ENCODE data around the gene PNCK.
"Not testable (repeated sequence)": the region's sequence is repeated elsewhere in the genome, so short reads cannot be mapped to it uniquely, and the experiment has no call there.

Gene PNCK

DNA sequence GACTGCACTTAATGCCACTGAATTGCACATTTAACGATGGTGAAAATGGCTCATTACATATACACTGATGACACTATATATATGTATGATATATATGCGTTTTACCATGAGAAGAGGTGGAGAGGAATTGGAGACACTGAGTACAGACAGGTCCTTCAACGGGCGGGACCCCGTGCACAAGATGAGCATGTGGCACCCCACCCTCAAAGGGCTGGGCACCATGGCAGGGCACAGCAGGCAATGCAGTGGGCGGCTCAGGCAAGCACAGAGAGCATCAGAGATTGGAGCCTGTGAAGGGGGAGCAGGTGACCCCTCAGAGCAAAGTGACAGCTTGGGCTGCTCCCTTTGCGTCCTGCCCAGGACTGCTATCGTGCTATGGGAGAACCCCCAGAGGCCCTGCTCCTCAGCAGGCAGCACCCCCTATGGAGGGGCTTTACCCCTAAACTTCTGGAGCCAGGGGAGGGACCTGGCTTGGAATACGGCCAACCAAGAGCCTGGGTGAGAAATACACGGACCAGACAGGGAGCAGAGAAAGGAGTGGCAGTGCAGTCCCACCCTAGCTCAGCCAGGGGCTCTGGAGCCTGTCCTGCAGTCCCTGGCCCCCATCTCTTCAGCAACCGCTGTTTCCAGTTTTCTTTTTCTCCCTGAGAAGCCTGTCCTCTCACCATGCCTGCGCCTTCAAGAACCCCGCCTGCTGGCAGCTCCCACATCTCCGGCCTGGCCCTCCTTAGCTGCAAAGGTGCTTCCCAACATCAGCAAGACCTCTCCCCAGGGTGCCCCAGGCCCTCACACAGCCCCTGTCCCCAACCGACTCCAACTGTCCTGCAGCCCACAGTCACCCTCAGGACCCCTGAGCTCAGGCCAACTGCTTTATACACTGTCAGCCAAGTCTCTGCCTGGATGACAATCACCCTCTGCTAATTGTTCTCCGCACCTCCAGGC lies 24.6 kb upstream of the PNCK start:
- no peak for DNase-seq

DNA sequence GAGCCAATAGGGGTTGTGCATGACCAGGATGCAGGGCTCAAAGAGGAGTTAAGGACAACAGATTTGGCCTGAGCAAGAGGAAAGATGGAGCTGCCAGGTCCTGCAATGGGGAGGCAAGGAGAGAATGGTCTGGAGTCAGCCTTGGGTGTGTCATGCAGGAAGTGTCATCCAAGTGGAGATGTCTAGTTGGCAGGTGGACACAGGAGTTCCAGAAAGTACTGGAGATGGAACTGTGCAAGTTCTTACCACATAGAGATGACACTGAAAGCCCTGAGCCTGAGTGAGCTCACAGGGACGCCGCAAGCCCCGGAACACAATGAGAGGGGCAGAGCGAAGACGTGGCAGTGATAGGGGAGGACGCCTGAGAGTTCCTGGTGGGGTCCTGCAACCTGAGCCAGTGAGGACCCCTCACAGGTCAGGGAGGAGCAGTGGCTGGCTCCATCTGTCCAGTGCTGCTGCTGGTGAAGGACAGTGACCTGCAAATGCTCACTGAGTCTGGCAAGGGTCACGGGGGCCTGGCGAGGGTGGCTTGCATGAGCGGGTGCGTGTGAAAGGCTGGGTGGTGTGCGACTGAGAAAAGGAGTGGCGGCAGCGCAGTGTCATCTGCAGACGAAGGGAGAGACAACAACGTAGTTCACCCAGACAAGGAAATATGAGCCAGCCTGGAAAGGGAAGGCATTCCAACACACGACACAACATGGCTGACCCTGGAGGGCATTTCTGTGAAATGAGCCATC lies 23.5 kb upstream of the PNCK start:
- not testable (repeated sequence) for DNase-seq

DNA sequence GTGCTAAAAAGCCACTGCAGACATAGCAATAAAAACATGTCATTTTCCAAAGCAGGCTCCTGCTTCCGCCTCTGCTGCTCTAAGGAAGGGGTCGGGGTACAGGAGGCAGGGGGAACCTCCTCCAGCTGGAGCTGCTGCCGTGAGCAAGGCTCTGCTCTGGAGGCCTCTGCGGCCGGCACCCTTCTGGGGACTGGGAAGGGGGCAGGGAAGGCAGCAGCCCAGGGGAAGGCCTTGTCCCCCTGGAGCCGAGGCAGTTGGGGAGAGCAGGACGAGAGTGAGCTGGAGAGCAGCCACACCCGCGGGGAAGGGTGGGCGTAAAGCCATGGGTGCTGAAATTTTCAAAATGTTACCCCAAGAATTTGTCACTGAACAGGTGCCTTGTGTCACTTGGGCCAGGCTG lies 22.9 kb upstream of the PNCK start:
- DNase-seq, result not testable (repeated sequence)

DNA sequence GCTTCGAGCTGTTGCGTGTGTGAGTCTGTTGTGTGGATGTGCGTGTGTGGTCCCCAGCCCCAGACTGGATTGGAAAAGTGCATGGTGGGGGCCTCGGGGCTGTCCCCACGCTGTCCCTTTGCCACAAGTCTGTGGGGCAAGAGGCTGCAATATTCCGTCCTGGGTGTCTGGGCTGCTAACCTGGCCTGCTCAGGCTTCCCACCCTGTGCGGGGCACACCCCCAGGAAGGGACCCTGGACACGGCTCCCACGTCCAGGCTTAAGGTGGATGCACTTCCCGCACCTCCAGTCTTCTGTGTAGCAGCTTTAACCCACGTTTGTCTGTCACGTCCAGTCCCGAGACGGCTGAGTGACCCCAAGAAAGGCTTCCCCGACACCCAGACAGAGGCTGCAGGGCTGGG lies 22.5 kb upstream of the PNCK start:
- DNase-seq, result no peak

DNA sequence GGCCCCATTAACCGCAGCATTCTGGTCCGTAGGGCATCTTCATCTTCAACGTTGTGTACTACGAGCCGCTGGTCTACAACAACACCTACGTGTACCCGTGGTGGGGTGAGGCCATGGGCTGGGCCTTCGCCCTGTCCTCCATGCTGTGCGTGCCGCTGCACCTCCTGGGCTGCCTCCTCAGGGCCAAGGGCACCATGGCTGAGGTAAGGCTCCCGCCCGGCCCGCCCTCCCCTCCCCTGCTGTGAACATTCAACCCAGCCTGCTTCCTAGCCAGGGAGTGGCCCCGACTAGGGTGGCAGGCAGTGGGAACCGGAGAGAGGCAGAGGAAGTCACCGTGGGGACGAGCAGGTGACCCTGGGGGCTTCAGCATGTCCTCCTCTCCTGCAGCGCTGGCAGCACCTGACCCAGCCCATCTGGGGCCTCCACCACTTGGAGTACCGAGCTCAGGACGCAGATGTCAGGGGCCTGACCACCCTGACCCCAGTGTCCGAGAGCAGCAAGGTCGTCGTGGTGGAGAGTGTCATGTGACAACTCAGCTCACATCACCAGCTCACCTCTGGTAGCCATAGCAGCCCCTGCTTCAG lies 21.2 kb upstream of the PNCK start:
- DNase-seq, result no peak

DNA sequence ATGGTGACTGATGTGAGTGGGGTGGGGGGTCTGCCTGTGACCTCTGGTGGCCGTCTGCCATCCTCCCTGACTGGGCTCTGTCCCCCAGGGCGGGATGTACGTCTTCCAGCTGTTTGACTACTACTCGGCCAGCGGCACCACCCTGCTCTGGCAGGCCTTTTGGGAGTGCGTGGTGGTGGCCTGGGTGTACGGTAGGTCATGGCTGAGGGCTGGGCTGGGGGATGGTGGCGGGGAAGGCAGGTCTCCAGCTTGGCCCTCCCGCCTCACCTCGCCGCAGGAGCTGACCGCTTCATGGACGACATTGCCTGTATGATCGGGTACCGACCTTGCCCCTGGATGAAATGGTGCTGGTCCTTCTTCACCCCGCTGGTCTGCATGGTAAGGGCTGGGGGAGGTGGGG lies 20.6 kb upstream of the PNCK start:
- not testable (repeated sequence) for DNase-seq

DNA sequence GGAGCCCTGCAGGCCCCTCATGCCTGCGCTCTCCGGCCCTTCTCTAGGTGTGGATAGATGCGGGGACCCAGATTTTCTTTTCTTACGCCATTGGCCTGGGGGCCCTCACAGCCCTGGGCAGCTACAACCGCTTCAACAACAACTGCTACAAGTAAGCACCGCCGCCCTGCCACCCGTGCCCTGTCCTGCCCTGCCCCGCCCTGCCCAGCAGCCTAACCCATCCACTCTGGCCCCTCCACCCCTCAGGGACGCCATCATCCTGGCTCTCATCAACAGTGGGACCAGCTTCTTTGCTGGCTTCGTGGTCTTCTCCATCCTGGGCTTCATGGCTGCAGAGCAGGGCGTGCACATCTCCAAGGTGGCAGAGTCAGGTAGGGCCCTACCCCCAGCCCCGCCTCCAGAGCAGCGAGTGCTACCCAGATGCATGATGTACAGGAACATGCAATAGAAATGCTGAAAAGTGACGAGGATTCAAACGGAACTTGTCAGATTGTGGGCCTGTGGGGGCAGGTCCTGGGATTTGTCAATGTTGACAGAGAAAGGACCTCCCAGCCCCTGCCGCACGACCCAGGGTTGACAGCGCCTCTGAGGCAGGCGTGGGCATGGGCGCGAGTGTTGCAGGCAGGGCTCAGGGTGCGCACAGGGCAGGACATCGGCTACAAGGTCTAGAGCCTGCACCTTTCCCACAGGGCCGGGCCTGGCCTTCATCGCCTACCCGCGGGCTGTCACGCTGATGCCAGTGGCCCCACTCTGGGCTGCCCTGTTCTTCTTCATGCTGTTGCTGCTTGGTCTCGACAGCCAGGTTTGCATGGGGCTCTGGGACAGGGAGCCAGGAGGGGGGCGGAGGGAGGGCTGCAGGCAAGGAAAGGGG lies 19.8 kb upstream of the PNCK start:
- DNase-seq, result no peak

DNA sequence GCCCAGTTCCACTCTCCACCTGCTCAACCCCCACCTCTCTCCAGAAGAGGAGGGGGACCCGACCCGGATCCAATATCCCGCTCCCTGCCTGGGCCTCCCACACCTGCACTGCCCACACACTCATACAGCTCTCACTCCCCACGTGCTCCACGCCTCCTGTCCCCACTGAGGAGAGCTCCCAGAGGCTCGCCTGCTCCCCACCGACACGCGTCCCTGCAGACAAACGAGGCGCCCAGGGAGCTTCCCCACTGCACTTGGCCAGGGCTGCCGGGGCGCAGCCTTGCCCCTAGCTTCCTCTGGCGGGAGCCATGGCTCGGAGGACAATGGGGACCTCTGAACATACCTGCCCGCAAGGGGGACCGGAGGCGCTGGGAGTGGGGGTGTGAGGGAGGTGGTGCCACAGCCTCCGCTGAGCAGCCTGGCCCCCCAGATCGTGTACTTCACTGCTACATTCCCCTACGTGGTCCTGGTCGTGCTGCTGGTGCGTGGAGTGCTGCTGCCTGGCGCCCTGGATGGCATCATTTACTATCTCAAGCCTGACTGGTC lies 19.1 kb upstream of the PNCK start:
- DNase-seq, result no peak

DNA sequence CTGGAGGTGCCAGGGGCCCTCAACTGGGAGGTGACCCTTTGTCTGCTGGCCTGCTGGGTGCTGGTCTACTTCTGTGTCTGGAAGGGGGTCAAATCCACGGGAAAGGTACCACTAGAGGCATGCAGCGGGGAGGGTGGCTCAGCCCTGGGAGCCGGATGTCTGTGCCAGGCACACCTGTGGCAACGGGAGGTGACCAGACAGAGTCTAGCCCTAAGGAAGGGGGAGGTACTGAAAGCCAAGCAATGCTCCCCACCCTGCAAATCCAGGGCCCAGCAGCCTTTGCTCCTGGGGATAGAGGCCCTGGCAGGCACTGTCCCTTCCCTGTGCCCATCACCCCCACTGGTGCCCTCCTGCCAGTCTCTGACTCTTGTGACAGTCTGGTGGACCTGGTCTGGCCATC lies 18.4 kb upstream of the PNCK start:
- DNase-seq, result no peak

DNA sequence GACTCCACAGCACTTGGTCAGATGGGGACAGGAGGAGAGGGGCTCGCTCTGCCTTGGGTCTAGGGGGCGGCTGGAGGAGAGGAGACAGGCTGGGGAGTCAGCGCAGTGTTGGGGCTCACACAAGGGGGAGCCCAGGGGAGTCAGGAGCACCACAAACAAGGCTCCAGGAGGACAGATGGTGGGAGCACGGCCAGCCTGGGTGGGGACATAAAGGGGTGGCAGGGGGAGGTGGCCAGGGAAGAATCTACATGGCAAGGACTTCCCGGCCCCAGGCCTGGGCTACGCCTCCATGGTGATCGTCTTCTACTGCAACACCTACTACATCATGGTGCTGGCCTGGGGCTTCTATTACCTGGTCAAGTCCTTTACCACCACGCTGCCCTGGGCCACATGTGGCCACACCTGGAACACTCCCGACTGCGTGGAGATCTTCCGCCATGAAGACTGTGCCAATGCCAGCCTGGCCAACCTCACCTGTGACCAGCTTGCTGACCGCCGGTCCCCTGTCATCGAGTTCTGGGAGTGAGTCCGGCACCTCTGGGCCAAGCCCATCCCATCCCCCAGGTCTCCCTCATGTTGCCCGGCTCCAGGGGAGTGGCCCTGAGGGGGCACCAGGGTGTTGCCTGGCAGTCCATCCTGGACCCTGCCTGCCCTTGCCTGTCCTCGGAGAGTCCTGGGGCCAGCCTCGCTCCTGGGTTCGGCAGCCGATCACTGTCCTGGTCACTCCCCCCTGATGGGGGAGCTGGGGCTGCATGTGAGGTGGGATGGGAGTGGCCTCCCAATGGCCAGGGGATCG lies 17.6 kb upstream of the PNCK start:
- not testable (repeated sequence) for DNase-seq

DNA sequence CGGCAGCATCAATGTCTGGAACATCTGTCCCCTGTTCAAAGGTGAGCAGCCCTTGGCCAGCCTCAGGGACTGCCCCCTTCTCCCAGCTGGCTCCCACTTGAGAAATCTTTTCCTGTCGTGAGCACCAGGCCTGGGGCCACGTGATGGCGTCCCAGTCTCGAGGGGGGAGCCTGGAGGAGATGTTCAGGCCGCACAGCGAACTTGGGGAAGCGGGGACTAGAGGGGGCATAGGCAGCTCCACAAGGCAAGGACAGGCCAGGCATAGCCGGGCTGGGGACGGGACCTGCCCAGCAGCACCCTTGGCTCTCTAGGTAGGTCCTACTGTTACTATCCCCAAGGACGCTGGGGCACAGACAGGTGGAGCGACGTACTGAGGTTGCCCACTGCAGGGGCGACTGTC lies 16.9 kb upstream of the PNCK start:
- DNase-seq, result no peak

DNA sequence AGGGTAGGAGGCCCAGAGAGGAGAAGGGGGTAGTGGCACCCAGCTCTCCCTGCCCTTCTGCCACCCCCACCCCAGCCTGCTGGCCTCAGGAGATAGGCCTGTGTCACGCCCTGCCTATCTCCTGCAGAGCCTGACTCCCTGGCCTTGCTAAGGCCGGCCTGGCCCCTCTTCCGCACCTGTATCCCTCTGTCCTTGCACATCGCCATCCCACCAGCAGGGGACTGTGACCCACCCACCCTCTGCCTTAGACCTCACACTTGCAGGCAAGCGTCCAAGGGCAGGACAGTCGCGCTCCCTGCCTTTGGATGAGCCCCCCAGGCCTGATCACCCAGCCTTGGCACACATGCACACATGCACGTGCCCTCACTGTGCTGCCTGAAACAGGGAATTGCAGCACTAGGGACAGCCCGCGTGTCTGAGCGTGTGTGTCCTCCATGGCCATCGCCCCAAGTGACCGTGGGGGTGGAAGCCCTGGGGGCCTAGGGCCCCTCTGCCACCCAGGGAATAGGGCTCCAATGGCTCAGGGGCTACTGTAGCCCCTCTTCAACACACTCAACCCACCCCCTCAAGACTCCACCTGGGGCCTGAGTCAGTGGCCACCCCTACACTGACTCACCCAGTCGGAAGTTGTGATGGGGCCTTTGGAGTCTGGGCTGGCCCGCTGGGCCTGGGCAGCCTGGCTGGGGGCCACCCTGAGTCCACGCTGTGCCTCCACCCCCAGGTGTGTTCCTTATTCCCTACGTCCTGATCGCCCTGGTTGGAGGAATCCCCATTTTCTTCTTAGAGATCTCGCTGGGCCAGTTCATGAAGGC lies 16.2 kb upstream of the PNCK start:
- no peak for DNase-seq

DNA sequence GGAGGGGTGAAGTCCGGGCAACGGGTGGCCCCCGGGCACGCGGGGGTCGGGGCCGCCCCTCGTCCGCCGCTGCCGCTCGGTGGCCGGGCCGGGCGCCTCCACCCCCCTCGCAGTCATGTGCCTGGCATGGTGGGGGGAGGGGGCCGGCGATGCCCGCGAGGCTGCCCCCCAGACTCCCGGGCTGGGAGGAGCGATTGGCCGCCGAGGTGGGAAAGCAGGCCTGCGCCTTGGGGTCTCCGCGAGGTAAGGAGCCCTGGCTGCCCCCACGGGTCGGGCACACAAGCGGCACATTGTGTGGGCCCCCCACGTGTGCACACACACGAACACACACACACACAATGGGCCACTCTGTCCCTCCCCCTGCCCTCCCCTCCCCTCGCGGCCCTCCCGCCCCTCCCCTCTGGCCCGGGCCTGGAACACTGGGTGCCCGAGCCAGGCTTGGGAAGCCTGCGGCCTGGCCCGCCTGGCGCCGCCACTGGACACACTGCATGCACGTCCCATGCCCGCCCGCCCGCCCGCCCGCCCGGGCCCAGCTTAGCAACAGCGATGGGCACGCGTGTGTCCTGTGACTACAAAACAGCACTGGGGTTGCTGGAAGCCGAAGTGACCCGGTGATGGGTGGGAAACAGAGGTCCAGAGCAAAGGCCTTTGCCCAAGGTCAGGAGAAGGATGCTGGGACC lies 15.4 kb upstream of the PNCK start:
- DNase-seq, result no peak

DNA sequence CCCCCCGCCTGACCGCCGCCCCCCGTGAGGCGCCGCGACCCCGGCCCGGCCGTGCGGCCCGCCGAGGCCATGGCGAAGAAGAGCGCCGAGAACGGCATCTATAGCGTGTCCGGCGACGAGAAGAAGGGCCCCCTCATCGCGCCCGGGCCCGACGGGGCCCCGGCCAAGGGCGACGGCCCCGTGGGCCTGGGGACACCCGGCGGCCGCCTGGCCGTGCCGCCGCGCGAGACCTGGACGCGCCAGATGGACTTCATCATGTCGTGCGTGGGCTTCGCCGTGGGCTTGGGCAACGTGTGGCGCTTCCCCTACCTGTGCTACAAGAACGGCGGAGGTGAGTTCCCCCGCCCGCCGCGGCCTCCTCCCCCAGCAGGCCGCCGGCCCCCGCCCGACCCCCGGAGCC lies 14.9 kb upstream of the PNCK start:
- DNase-seq, result no peak

DNA sequence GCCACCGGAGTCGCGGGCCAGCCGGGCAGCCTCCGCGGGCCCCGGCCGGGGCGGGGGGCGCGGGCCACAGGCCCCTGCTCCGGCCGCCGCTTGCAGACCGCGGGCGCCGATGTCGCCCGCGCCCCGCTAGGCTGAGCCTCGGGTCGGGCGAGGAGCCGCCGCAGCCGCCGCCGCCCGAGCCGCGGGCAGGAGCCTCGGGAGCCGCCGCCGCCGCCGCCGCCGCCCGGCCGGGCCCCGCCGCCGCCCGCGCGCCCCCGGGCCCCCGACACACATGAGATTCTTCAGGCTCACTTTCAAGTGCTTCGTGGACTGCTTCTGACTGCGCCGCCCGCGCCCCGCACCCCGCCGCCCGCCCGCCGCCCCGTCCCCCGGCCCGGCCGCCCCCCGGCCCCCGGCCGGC lies 14.5 kb upstream of the PNCK start:
- DNase-seq, result no peak

DNA sequence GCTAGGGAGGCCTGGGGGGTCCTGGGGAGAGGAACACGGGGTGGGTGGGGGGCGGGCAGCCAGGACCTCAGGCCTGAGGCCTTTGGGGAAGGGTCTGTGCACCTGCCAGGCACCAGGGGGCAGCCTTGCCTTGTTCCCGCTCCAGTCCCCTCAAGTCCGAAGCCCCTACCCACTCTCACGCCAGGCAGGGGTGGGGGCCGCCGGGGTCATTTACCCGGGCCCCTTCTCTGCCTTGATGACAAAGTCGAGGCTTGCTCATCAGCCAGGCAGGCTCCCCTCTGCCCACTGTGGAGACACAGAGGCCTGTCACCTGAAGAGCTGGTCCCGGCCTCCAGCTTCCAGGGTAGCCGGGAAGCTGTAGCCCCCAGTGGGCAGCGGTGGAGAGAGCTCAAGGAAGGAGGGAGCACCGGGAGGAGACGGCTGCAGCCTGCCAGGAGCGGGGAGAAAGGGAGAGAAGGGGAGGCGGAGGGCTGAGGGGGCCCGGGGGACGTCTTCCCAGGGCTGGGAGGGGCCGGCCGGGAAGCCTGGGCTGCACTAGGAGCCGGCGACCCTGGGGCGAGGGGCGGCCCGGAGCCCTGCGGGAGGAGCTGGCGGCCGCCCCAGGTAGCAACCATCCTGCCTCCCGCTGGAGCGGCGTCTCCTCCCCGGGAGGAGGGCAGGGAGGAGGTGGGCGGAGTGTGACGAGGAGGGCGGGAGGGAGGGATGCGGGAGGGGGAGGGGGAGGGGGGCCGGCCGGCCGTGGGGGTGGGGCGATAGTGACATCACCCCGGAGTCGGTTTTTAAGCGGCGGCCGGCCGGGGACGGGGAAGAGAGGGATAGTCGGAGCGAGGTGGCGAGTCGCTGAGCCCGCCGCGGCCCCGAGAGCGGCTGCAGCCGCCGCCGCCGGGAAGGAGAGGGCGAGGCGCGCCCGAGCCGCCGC lies 13.8 kb upstream of the PNCK start, which contains the start of gene SLC6A8:
Gene SLC6A8 (plus strand): TSS at position 806 of the 919 bp plus-strand sequence. CDS start 649 bp downstream, outside the sequence.
- DNase-seq, result peak; percentile 66

DNA sequence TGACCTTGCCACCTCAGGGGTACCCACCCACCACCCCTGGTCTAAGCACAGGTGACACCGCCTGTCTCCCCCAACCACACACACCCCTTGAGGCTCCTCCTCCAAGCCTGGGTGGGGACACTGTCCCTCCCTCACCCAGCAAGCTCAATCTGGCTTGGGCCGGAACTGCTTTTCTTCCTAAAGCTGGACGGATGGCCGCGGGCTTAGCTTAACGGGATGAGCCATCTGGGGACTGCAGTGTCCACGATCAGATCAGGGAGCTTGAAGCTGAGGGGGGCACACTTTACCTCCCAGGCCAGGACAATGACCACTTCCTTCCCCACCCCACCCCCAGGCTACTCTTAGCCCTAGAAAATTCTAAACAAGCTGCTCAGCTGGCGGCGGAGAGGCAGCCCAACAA lies 13.1 kb upstream of the PNCK start:
- no peak for DNase-seq

DNA sequence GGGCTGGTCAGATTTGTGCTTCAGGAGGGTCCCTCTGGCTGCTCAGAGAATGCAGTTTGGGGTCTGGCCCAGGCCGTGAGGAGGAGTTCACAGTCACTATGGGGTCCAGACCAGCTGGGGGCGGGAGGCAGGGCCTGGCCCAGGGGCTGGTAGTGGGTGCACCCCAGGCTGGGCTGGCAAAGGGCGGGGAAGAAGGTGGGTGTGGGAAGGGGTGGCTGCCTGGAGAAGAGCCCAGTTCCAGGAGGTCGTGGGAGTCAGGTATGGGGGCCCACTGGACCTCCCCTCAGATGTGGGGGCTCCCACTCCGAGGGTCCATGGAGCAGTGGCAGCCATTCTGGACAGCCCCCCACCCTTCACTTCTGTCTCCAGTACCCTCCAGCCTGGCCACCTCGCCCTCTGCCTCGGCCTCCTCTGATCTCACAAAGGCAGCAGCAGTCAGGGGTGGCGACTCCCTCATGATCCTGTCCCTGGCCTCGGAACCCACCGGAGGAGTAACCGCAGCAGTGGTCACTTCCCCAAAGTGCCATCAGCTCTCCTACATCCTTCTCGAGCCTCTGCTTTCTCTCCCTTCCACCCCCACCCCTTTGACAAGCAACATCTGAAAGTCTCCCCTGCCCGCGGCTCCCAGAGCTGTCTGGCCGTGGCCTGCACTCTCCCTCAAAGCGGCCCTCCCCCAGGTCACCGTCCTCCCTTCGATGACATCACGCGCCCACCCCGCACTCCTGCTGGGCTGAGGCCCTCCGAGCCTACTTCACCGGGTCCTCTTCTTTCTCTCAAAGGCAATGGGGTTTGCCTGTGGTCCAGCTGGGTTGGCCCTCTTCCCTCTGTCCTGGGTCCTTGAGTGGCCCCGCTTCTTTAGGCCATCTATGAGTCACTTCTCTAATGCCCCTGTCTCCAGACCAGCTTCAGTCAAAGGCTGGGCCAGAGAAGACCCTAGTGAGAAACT lies 12.4 kb upstream of the PNCK start:
- DNase-seq, result no peak
